GM21723 (cell line): Measurements from ENCODE around the gene CABLES2.

Experiments used
- ATAC-seq: cut with Tn5 transposase; IDR thresholded peaks from one replicate; pipeline ENCODE4 v1.9.1; 2021; ENCODE audit warnings: mild to moderate bottlenecking, moderate library complexity; ENCODE audit not compliant: unreplicated experiment

CABLES2 gene

GRCh38 chr20:62420846-62421715 lies 14.0 kb upstream of the CABLES2 start:
- ATAC-seq, result no peak

- ATAC-seq, result no peak
Observed at GRCh38 chr20:62419759-62420158, 12.7 kb upstream of the CABLES2 start.

GRCh38 chr20:62418709-62419487 lies 11.8 kb upstream of the CABLES2 start:
- no peak for ATAC-seq

- no peak for ATAC-seq
Observed at GRCh38 chr20:62417981-62418708, 11.1 kb upstream of the CABLES2 start.

GRCh38 chr20:62416651-62417637 lies 9.9 kb upstream of the CABLES2 start:
- no peak for ATAC-seq

GRCh38 chr20:62415354-62416111 lies 8.4 kb upstream of the CABLES2 start:
- ATAC-seq, result no peak

GRCh38 chr20:62413896-62414481 lies 6.9 kb upstream of the CABLES2 start:
- ATAC-seq, result no peak

GRCh38 chr20:62413025-62413570 lies 6.0 kb upstream of the CABLES2 start:
- no peak for ATAC-seq

- ATAC-seq, result no peak
Observed at GRCh38 chr20:62412194-62413024, 5.3 kb upstream of the CABLES2 start.

GRCh38 chr20:62411479-62412193 lies 4.6 kb upstream of the CABLES2 start:
- no peak for ATAC-seq

GRCh38 chr20:62410746-62411478 lies 3.8 kb upstream of the CABLES2 start:
- ATAC-seq, result no peak

GRCh38 chr20:62409931-62410745 lies 3.1 kb upstream of the CABLES2 start:
- ATAC-seq, result no peak

GRCh38 chr20:62409086-62409853 lies 2.2 kb upstream of the CABLES2 start:
- no peak for ATAC-seq

GRCh38 chr20:62408640-62409039 lies 1.6 kb upstream of the CABLES2 start:
- ATAC-seq, result no peak

GRCh38 chr20:62408055-62408454 lies 970 bp upstream of the CABLES2 start:
- no peak for ATAC-seq
